Measurements from ENCODE around the gene AQP6.

Gene AQP6, protein sequence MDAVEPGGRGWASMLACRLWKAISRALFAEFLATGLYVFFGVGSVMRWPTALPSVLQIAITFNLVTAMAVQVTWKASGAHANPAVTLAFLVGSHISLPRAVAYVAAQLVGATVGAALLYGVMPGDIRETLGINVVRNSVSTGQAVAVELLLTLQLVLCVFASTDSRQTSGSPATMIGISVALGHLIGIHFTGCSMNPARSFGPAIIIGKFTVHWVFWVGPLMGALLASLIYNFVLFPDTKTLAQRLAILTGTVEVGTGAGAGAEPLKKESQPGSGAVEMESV

DNA sequence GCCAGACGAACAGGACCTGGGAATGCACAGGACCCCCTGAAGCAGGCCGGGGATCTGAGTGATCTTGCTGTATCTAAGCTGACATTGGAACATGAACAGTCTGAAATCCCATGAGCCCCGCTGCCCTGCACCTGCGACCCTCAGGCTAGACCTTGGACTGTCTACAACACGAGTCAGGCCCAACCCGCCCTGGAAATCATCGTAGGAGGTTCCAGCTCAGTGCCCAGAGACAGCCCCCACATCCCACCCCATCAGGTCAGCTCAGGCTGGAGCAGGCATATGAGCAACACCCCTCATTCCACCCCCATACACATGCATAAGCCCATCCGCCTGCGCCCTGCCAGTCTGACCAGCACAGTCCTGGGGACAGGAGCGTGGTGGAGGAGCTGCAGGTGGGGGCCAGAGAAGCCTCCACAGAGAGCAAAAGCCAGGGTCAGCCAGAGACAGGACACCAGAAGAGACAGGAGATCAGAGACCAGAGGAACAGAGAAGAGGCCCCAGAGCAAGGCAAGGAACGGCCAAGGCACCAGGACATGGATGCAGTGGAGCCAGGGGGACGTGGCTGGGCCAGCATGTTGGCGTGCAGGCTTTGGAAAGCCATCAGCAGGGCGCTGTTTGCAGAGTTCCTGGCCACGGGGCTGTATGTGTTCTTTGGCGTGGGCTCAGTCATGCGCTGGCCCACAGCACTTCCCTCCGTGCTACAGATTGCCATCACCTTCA is at the start of gene AQP6:
Gene AQP6, plus strand, starts transcription at position 307 of the 720 bp plus-strand sequence. Its CDS starts 227 bp downstream, at position 534.
- DNase-seq (ENCODE audit: low read depth in 2 of 2), result no peak
- H3K4me3 ChIP-seq (replicated peaks in 1 of 2; ENCODE audit: low read depth in 2 of 2, low read length in 2 of 2), result no peak within 1 kb of the TSS
- TF ChIP-seq, protein P1, sequence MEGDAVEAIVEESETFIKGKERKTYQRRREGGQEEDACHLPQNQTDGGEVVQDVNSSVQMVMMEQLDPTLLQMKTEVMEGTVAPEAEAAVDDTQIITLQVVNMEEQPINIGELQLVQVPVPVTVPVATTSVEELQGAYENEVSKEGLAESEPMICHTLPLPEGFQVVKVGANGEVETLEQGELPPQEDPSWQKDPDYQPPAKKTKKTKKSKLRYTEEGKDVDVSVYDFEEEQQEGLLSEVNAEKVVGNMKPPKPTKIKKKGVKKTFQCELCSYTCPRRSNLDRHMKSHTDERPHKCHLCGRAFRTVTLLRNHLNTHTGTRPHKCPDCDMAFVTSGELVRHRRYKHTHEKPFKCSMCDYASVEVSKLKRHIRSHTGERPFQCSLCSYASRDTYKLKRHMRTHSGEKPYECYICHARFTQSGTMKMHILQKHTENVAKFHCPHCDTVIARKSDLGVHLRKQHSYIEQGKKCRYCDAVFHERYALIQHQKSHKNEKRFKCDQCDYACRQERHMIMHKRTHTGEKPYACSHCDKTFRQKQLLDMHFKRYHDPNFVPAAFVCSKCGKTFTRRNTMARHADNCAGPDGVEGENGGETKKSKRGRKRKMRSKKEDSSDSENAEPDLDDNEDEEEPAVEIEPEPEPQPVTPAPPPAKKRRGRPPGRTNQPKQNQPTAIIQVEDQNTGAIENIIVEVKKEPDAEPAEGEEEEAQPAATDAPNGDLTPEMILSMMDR (IDR thresholded peaks at IDR 0.05; ENCODE audit: low read depth, low read length), result no peak

DNA sequence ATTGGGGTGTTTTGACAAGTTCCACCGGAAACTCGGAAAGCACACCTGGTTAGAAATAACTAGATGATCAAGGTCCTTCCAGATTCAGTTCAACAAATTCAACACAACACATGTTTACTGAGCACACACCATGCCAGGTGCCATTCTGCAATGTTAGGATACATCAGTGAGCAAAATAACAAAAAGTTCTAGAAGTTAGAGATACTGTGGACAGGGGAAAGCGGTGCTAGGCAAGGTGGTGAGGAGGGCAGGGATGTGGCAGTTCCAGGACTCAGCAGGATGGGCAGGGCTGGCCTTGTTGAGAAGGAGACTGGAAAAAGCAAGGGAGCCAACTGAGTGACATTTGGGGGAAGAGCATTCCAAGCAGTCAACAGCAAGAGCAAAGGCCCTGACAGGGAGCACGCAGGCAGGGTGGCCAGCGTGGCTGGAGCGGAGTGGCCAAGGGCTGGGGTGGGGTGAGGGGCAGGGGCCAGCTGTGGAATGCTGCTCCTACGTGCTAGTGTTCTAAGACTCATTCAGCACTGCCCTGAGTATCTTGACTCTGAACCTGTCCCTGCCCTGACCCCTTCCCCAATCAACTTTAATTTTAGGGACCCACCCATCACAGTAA is 49.6 kb upstream of the AQP6 start:
- TF ChIP-seq, protein P1 (IDR thresholded peaks at IDR 0.05; ENCODE audit: low read depth, low read length), result no peak
- no peak overlapping the region for H3K4me3 ChIP-seq (replicated peaks in 1 of 2; ENCODE audit: low read depth in 2 of 2, low read length in 2 of 2)
- no peak for DNase-seq (ENCODE audit: low read depth in 2 of 2)

DNA sequence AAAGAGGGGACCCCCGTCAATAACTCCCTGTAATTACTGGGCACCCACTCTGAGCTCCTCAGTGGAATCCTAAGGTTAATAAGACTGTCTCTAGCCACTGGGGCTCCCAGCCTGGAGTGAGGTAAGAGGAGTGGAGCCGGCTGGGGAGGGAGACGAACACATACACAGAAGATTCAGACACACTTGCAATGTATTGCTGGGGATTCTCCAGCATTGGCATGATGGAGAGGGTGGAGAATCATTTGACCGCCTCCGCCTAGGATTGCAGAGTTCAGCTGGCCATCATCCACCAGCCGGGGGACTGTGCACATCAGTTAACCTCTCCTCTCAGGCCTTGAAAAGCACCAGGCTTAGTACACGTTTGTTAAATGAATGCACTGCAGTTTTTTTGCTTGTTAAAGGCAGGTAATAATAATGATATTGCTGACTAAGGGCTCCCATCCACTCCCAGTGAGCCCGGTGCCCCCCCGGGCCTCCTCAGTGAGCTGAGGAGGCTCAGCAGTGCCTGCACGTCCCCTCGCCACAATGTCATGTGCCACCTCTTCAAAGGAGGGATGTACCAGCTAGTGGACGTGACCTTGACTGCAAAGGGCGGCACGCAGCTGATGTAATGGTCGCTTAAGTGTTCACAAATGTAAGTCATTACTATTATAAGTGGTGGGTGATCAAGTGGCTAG is 48.7 kb upstream of the AQP6 start:
- DNase-seq (ENCODE audit: low read depth in 2 of 2), result no peak
- TF ChIP-seq, protein P1 (IDR thresholded peaks at IDR 0.05; ENCODE audit: low read depth, low read length), result no peak
- H3K4me3 ChIP-seq (replicated peaks in 1 of 2; ENCODE audit: low read depth in 2 of 2, low read length in 2 of 2), result no peak overlapping the region

DNA sequence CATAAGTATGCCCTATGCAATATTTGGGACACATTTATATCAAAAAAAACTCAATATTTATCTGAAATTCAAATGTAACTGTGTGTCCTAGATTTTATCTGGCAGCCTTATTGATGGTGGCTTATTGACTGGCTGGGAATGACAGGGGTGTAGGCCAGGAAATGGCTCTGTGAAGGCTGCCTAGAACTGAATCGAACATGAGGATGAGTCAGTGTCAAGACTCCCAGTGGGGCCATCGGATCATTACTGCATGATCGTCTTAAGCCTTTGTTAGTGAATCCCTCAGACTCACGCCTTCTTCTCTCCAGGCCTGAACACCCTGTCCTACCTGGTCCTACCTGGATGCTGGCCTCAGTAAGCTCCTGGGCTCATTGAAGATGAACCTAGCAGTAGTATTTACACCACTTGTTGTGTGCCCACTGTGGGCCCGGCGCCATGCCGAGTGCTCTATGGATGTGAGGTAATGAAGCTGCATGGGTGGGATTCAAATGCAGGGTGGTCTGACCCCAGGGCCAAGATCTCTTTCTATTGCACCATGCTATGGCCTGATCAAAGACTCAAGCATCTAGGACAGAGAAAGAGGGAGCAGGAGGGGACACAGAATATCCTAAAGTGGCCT is 48.0 kb upstream of the AQP6 start:
- DNase-seq (ENCODE audit: low read depth in 2 of 2), result no peak
- no peak overlapping the region for H3K4me3 ChIP-seq (replicated peaks in 1 of 2; ENCODE audit: low read depth in 2 of 2, low read length in 2 of 2)
- TF ChIP-seq, protein P1 (IDR thresholded peaks at IDR 0.05; ENCODE audit: low read depth, low read length), result no peak

DNA sequence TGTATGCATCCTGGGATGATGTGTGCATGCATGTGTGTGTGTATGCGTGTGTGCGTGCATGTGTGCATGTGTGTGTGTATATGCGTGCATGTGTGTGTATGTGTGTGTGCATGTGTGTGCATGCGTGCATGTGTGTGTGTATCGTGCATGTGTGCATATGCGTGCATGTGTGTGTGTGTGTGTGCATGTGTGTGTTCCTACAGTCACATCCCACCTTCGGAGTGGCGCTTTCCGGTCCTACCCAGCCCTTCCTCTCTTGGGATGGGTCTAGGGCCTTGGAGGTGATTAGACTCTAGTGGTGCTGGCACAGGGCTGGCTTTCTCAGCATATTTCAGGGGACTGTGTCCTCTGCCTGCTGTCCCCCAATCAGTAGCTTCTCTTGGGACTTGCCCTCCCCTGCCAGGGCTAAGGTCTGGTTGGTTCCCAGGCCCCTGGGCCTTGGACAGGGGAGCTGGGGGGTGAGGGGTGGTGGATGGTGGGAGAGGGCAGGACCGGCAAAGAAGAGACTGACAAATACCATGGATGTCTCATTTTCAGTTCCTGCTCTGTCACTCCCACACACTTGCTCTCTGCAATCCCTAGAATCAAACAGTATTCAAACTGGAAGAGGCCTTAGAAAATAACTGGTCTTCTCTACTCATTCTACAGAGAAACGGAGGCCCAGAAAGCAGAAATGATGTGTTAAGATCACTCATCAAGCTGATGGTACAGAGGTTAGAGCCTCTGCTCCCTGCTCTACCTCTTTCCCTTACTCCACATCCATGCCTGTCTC is 47.1 kb upstream of the AQP6 start:
- TF ChIP-seq, protein P1 (IDR thresholded peaks at IDR 0.05; ENCODE audit: low read depth, low read length), result no peak
- H3K4me3 ChIP-seq (replicated peaks in 1 of 2; ENCODE audit: low read depth in 2 of 2, low read length in 2 of 2), result no peak overlapping the region
- no peak for DNase-seq (ENCODE audit: low read depth in 2 of 2)

DNA sequence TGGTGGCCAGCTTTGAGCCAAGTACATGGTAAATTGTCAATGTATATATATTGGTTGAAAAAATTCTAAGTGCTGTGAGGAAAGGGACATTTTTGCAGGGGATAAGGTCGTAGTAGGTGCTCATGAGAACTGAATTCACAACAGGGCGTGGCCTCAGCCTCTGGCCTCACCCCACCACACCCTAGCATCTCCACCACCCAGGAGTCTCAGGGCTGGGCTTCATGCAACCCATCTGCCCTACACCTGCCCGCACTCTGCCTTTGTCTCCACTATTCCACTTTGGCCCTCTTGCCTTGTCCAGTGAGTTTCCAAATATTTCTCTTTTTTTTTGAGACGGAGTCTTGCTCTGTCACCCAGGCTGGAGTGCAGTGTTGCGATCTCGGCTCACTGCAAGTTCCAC is 44.3 kb upstream of the AQP6 start:
- TF ChIP-seq, protein P1 (IDR thresholded peaks at IDR 0.05; ENCODE audit: low read depth, low read length), result no peak
- no peak for DNase-seq (ENCODE audit: low read depth in 2 of 2)
- no peak overlapping the region for H3K4me3 ChIP-seq (replicated peaks in 1 of 2; ENCODE audit: low read depth in 2 of 2, low read length in 2 of 2)

Measured in cardiac fibroblast (primary cell).